ENCODE measurements around the gene CHD1. TPM values are rescaled to one million over a fixed set of nuclear protein-coding genes. Genes with fewer than 3 reads are reported as not detected.

The CHD1 gene
- total and polyA plus RNA-seq, 2 of the 13 experiments (the other 11 are each of a cell fraction or from before 2014, with no cell fraction given): 22.8 to 55.9 TPM

GRCh38 chr5:98940581-98940980 is 11.8 kb upstream of the CHD1 start:
- ATAC-seq: no peak
- no peak for FAIRE-seq
- H3K36me3 ChIP-seq (replicated peaks in 1 of 2; ENCODE audit: control insufficient read depth in 1 of 2, insufficient read depth in 2 of 2, low read length in 2 of 2): no peaks in the 10 kb centered on the region
- H3K27me3 ChIP-seq (ENCODE audit: control insufficient read depth in 1 of 2, insufficient read depth in 2 of 2, low read length in 2 of 2): no peaks in the 10 kb centered on the region
- no peak overlapping the region for H3K9ac ChIP-seq (ENCODE audit: insufficient read depth, low read depth, low read length)
- ChIA-PET CTCF (ENCODE audit: low intra/inter-chr PET ratio, low total read pairs) (no interaction called here), POLR2A (interaction anchor here (2.8 kb wide), 1 partner anchor 12 kb away, joined by 11 read pairs; the partner anchor contains the start of gene CHD1)
- H3K9me3 ChIP-seq (ENCODE audit: low read length): no peaks in the 10 kb centered on the region
- in situ Hi-C loops (cut with HindIII; ENCODE audit: extremely low pct_ligation_motif_present, low pct_unique_long_range_greater_than_20kb) (no loop called here), intact Hi-C loops (cut with micrococcal nuclease; ENCODE audit: unreplicated experiment) (no loop called here)
- no peak for DNase-seq (ENCODE audit: low spot score)
- no TSS peak for BruUV-seq (replicated peaks)
- H3K79me2 ChIP-seq (ENCODE audit: insufficient read depth, low read length): no peaks in the 10 kb centered on the region
- 99% methylated on average over 2 of the region's 2 CpGs for WGBS (ENCODE audit: low lambda C conversion rate)
- H3K4me3 ChIP-seq (replicated peaks in 1 of 3; ENCODE audit: insufficient read depth in 1 of 3, low read depth in 2 of 3, low read length in 3 of 3): no peak overlapping the region
- H4K20me1 ChIP-seq (ENCODE audit: insufficient read depth, low read length): no peaks in the 10 kb centered on the region
- no peak overlapping the region for H3K4me2 ChIP-seq (ENCODE audit: low read depth, low read length)
- H3K4me1 ChIP-seq (ENCODE audit: insufficient read depth, low read length): peaks cover 24% of the 10 kb centered on the region
- H3K27ac ChIP-seq (ENCODE audit: extremely low read length, insufficient read depth, low read length): no peak overlapping the region
- no peak overlapping the region for H2AFZ ChIP-seq (ENCODE audit: low read length)
- no peak for TF ChIP-seq PTBP1 (IDR thresholded peaks at IDR 0.05; ENCODE audit: low read depth, low read length, poor library complexity, severe bottlenecking)
- no peak for TF ChIP-seq TBP (CRISPR knock-in tag; IDR thresholded peaks at IDR 0.05)
- TF ChIP-seq ZNF431 (CRISPR knock-in tag; IDR thresholded peaks at IDR 0.05; ENCODE audit: borderline replicate concordance, low read depth): no peak
- TF ChIP-seq ZNF501 (CRISPR knock-in tag; IDR thresholded peaks at IDR 0.05): no peak
- TF ChIP-seq, protein P1, sequence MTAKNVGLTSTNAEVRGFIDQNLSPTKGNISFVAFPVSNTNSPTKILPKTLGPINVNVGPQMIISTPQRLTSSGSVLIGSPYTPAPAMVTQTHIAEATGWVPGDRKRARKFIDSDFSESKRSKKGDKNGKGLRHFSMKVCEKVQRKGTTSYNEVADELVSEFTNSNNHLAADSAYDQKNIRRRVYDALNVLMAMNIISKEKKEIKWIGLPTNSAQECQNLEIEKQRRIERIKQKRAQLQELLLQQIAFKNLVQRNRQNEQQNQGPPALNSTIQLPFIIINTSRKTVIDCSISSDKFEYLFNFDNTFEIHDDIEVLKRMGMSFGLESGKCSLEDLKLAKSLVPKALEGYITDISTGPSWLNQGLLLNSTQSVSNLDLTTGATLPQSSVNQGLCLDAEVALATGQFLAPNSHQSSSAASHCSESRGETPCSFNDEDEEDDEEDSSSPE (CRISPR knock-in tag; IDR thresholded peaks at IDR 0.05): no peak
- no peak for TF ChIP-seq ATF1 (CRISPR knock-in tag; IDR thresholded peaks at IDR 0.05)
- no peak for TF ChIP-seq ZNF547 (CRISPR knock-in tag; IDR thresholded peaks at IDR 0.05)
- TF ChIP-seq ZNF253 (CRISPR knock-in tag; IDR thresholded peaks at IDR 0.05; ENCODE audit: borderline replicate concordance): no peak
- TF ChIP-seq HHEX (CRISPR knock-in tag; IDR thresholded peaks at IDR 0.05): no peak
- no peak for TF ChIP-seq GTF2F1 (IDR thresholded peaks at IDR 0.05; ENCODE audit: low read length)
- TF ChIP-seq, protein P2, sequence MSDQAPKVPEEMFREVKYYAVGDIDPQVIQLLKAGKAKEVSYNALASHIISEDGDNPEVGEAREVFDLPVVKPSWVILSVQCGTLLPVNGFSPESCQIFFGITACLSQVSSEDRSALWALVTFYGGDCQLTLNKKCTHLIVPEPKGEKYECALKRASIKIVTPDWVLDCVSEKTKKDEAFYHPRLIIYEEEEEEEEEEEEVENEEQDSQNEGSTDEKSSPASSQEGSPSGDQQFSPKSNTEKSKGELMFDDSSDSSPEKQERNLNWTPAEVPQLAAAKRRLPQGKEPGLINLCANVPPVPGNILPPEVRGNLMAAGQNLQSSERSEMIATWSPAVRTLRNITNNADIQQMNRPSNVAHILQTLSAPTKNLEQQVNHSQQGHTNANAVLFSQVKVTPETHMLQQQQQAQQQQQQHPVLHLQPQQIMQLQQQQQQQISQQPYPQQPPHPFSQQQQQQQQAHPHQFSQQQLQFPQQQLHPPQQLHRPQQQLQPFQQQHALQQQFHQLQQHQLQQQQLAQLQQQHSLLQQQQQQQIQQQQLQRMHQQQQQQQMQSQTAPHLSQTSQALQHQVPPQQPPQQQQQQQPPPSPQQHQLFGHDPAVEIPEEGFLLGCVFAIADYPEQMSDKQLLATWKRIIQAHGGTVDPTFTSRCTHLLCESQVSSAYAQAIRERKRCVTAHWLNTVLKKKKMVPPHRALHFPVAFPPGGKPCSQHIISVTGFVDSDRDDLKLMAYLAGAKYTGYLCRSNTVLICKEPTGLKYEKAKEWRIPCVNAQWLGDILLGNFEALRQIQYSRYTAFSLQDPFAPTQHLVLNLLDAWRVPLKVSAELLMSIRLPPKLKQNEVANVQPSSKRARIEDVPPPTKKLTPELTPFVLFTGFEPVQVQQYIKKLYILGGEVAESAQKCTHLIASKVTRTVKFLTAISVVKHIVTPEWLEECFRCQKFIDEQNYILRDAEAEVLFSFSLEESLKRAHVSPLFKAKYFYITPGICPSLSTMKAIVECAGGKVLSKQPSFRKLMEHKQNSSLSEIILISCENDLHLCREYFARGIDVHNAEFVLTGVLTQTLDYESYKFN (CRISPR knock-in tag; conservative IDR thresholded peaks at IDR 0.05): no peak
- TF ChIP-seq, protein P3, sequence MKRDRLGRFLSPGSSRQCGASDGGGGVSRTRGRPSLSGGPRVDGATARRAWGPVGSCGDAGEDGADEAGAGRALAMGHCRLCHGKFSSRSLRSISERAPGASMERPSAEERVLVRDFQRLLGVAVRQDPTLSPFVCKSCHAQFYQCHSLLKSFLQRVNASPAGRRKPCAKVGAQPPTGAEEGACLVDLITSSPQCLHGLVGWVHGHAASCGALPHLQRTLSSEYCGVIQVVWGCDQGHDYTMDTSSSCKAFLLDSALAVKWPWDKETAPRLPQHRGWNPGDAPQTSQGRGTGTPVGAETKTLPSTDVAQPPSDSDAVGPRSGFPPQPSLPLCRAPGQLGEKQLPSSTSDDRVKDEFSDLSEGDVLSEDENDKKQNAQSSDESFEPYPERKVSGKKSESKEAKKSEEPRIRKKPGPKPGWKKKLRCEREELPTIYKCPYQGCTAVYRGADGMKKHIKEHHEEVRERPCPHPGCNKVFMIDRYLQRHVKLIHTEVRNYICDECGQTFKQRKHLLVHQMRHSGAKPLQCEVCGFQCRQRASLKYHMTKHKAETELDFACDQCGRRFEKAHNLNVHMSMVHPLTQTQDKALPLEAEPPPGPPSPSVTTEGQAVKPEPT (CRISPR knock-in tag; IDR thresholded peaks at IDR 0.05; ENCODE audit: low read depth): no peak
- no peak for TF ChIP-seq HCFC1 (IDR thresholded peaks at IDR 0.05; ENCODE audit: low read depth, low read length)
- no peak for TF ChIP-seq PCBP2 (optimal IDR thresholded peaks at IDR 0.05; ENCODE audit: low read depth, low read length, poor library complexity, severe bottlenecking)
- TF ChIP-seq, protein P4, sequence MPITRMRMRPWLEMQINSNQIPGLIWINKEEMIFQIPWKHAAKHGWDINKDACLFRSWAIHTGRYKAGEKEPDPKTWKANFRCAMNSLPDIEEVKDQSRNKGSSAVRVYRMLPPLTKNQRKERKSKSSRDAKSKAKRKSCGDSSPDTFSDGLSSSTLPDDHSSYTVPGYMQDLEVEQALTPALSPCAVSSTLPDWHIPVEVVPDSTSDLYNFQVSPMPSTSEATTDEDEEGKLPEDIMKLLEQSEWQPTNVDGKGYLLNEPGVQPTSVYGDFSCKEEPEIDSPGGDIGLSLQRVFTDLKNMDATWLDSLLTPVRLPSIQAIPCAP (CRISPR knock-in tag; IDR thresholded peaks at IDR 0.05; ENCODE audit: low read depth): no peak

Measured in HepG2 (cell line).